CD4-positive, alpha-beta T cell (primary cell): ENCODE results near the gene NAA15. TPM values are rescaled to one million over a fixed set of nuclear protein-coding genes. Genes with fewer than 3 reads are reported as not detected.
"Not testable (repeated sequence)": the region's sequence is repeated elsewhere in the genome, so short reads cannot be mapped to it uniquely, and the experiment has no call there.

Source experiments
- ATAC-seq: fragments of 200-7000 bp; cut with Tn5 transposase; one replicate; pipeline ENCODE4 v1.10.0; 2022; ENCODE audit warnings: mild to moderate bottlenecking; ENCODE audit not compliant: poor library complexity
- CTCF ChIA-PET: fragments of 350-600 bp; sonication (Branson Sonifier 250); formaldehyde crosslinking; loops from one replicate; lab custom pipeline; 2021; ENCODE audit warnings: antibody characterized with exemption, inconsistent platforms; lab: Charles Lee
- POLR2A ChIA-PET: fragments of 350-600 bp; sonication (Branson Sonifier 250); formaldehyde crosslinking; loops from one replicate; lab custom pipeline; 2021; ENCODE audit warnings: antibody characterized with exemption, inconsistent platforms; lab: Charles Lee
- DNase-seq, 14 experiments: peaks; one replicate each; pipeline ENCODE4 v3.0.0-alpha.2; 2013 to 2020; ENCODE audit warnings: mixed read lengths in 2 of 14
- H3K27ac ChIP-seq, 2 donors: one replicate each; pipeline versions ENCODE4 v1.5.1 to v1.7.0; 2013; ENCODE audit warnings: low read length in 2 of 2, low read depth in 1 of 2, mild to moderate bottlenecking in 1 of 2
- H3K27me3 ChIP-seq, 2 experiments: 1 replicate in 1 of 2; 2 replicates in 1 of 2; pipeline versions ENCODE4 v1.6.1 to v1.7.0; 2013; ENCODE audit warnings: low read length in 2 of 2, control low read depth in 1 of 2, mild to moderate bottlenecking in 1 of 2, moderate library complexity in 1 of 2; ENCODE audit not compliant: insufficient read depth in 2 of 2, control insufficient read depth in 1 of 2
- H3K36me3 ChIP-seq: one replicate; pipeline ENCODE4 v1.6.1; 2013; ENCODE audit warnings: low read length, control low read depth; ENCODE audit not compliant: insufficient read depth
- H3K4me1 ChIP-seq: one replicate; pipeline ENCODE4 v1.6.1; 2013; ENCODE audit warnings: low read length, control low read depth; ENCODE audit not compliant: insufficient read depth
- H3K4me3 ChIP-seq: one replicate; pipeline ENCODE4 v1.5.1; 2013; ENCODE audit warnings: mild to moderate bottlenecking, low read length, moderate library complexity
- H3K9me3 ChIP-seq, 2 experiments: 1 replicate in 1 of 2; 2 replicates in 1 of 2; pipeline versions ENCODE4 v1.6.1 to v1.7.0; 2013; ENCODE audit warnings: low read length in 2 of 2, mild to moderate bottlenecking in 2 of 2, control low read depth in 1 of 2, moderate library complexity in 1 of 2; ENCODE audit not compliant: control insufficient read depth in 1 of 2, insufficient read depth in 1 of 2
- H3K27ac Mint-ChIP-seq: one replicate; pipeline ENCODE4 v1.8.0; 2020; ENCODE audit warnings: mixed read lengths
- H3K27me3 Mint-ChIP-seq: one replicate; pipeline ENCODE4 v1.8.0; 2021; ENCODE audit warnings: mixed read lengths
- H3K36me3 Mint-ChIP-seq: one replicate; pipeline ENCODE4 v1.8.0; 2021; ENCODE audit warnings: low read depth, mixed read lengths
- H3K4me1 Mint-ChIP-seq: one replicate; pipeline ENCODE4 v1.8.0; 2021; ENCODE audit warnings: low read depth, mixed read lengths
- H3K4me3 Mint-ChIP-seq: one replicate; pipeline ENCODE4 v1.8.0; 2020; ENCODE audit warnings: mild to moderate bottlenecking, mixed read lengths
- H3K9me3 Mint-ChIP-seq: one replicate; pipeline ENCODE4 v1.8.0; 2020; ENCODE audit warnings: mixed read lengths
- CTCF ChIP-seq: fragments of 200-600 bp; IDR thresholded peaks from one replicate; pipeline ENCODE4 v1.8.0; 2022; ENCODE audit warnings: antibody characterized with exemption, mild to moderate bottlenecking
- intact Hi-C, 2 experiments: fragments of 100-400 bp; cut with DNase I in 1 of 2; cut with micrococcal nuclease in 1 of 2; formaldehyde crosslinking; loops; one replicate each; pipeline versions ENCODE4 v1.15.1 to v1.9.0; 2023 to 2025; cut with DNase I, micrococcal nuclease
- total RNA-seq, 174 experiments: library from RNA in 2 of 174; stranded (reverse) in 2 of 174; gene quantifications; one replicate each; pipeline ENCODE4 v1.2.3 and lab custom pipeline; 2021 to 2026

Gene NAA15
- total RNA-seq, 2 experiments from 2014 or later = 54.2 to 57.1 TPM

DNA sequence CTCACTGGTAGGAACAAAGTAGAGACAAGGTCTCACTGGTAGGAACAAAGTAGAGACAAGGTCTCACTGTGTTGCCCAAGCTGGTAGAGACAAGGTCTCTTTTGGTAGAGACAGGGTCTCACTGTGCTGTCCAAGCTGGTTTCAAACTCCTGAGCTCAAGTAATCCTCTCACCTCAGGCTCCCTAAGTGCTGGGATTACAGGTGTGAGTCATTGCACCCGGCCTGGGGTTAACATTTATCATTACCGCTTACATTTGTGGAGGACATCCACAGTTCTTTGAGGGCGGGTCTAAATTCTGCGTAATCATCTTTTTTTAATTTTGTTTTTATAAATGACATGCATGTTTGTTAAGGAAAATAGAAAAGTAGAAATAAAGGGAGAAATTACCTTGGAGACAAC is 164.6 kb downstream of the NAA15 start:
- no peak overlapping the region for H3K4me3 Mint-ChIP-seq
- H3K9me3 ChIP-seq = peaks cover 0 to 8% of the 10 kb centered on the region in 2 experiments
- H3K36me3 Mint-ChIP-seq = peaks cover 64% of the 10 kb centered on the region
- intact Hi-C loops = no loop called here
- H3K36me3 ChIP-seq = peaks cover 12% of the 10 kb centered on the region
- DNase-seq = no peak
- POLR2A ChIA-PET = no interaction called here
- no peak overlapping the region for H3K4me3 ChIP-seq
- H3K27me3 Mint-ChIP-seq = no peaks in the 10 kb centered on the region
- peaks cover 26% of the 10 kb centered on the region for H3K4me1 Mint-ChIP-seq
- H3K4me1 ChIP-seq = peaks cover 9% of the 10 kb centered on the region
- H3K27ac Mint-ChIP-seq = no peak overlapping the region
- H3K9me3 Mint-ChIP-seq = peaks cover 5% of the 10 kb centered on the region
- no peak for TF ChIP-seq CTCF
- ATAC-seq = no peak
- no peaks in the 10 kb centered on the region for H3K27me3 ChIP-seq
- H3K27ac ChIP-seq = no peak overlapping the region
- CTCF ChIA-PET = interaction anchor here (1.0 kb wide), 1 partner anchor 10 kb away, joined by 3 read pairs; no protein-coding TSS in a partner anchor

- H3K9me3 ChIP-seq = peaks cover 0 to 14% of the 10 kb centered on the region in 2 experiments
- POLR2A ChIA-PET, H3K27ac Mint-ChIP-seq, H3K27me3 Mint-ChIP-seq, H3K4me3 Mint-ChIP-seq, H3K27ac ChIP-seq, DNase-seq, ATAC-seq, H3K4me3 ChIP-seq, H3K27me3 ChIP-seq, H3K9me3 Mint-ChIP-seq, intact Hi-C loops: not testable (repeated sequence)
- H3K4me1 ChIP-seq = peaks cover 10% of the 10 kb centered on the region
- peaks cover 15% of the 10 kb centered on the region for H3K36me3 ChIP-seq
- CTCF ChIA-PET = interaction anchor here (0.9 kb wide), 1 partner anchor 16 kb away, joined by 3 read pairs; no protein-coding TSS in a partner anchor
- Mint-ChIP-seq H3K36me3 (peaks cover 71% of the 10 kb centered on the region), H3K4me1 (peaks cover 24% of the 10 kb centered on the region)
These were observed 167.5 kb downstream of the NAA15 start for GRCh38 chr4:139468756-139469155.

GRCh38 chr4:139469216-139469615 is 167.9 kb downstream of the NAA15 start:
- no peak for TF ChIP-seq CTCF
- H3K27me3 ChIP-seq = no peaks in the 10 kb centered on the region
- no peak overlapping the region for H3K4me3 Mint-ChIP-seq
- H3K27ac Mint-ChIP-seq = no peak overlapping the region
- H3K36me3 Mint-ChIP-seq = peaks cover 70% of the 10 kb centered on the region
- ATAC-seq = no peak
- peaks cover 8% of the 10 kb centered on the region for H3K4me1 ChIP-seq
- peaks cover 0 to 14% of the 10 kb centered on the region in 2 experiments for H3K9me3 ChIP-seq
- H3K36me3 ChIP-seq = peaks cover 18% of the 10 kb centered on the region
- H3K4me3 ChIP-seq = no peak overlapping the region
- intact Hi-C loops = no loop called here
- CTCF ChIA-PET = interaction anchor here (0.9 kb wide), 1 partner anchor 16 kb away, joined by 3 read pairs; no protein-coding TSS in a partner anchor
- no peak for DNase-seq
- peaks cover 23% of the 10 kb centered on the region for H3K4me1 Mint-ChIP-seq
- no peaks in the 10 kb centered on the region for H3K27me3 Mint-ChIP-seq
- peaks cover 5% of the 10 kb centered on the region for H3K9me3 Mint-ChIP-seq
- POLR2A ChIA-PET = no interaction called here
- H3K27ac ChIP-seq = no peak overlapping the region

Other genes with a start within 250 kb of the NAA15 start
- 10 to 100 TPM; 83.3 to 84.1 TPM for gene ELF2, start 124.3 kb upstream of the NAA15 start, total RNA-seq
- not detected for gene MGARP, start 21.3 kb upstream of the NAA15 start, total RNA-seq
- 10 to 100 TPM; 23.3 to 26.4 TPM for gene NDUFC1, start 972 bp downstream of the NAA15 start, total RNA-seq
- 10 to 100 TPM; 23.3 to 23.6 TPM for gene RAB33B, start 152.6 kb downstream of the NAA15 start, total RNA-seq